H9 (cell line): ENCODE results near the gene PPP1CA. TPM values are rescaled to one million over a fixed set of nuclear protein-coding genes. Genes with fewer than 3 reads are reported as not detected.

ENCODE experiments used
- DNase-seq: peaks from one replicate; pipeline ENCODE4 v3.0.0-alpha.2; 2017
- H2AFZ ChIP-seq: one replicate; pipeline ENCODE4 v1.6.1; 2013; ENCODE audit warnings: mild to moderate bottlenecking, low read length, control low read depth, moderate library complexity
- H2AK5ac ChIP-seq: 2 replicates; pipeline ENCODE4 v1.6.1; 2013; ENCODE audit warnings: low read length, control low read depth, mixed read lengths; ENCODE audit not compliant: insufficient read length
- H2BK120ac ChIP-seq: one replicate; pipeline ENCODE4 v1.6.1; 2013; ENCODE audit warnings: low read depth, mild to moderate bottlenecking, low read length, control low read depth, inconsistent platforms; ENCODE audit not compliant: poor library complexity, severe bottlenecking
- H2BK12ac ChIP-seq: 2 replicates; pipeline ENCODE4 v1.6.1; 2013; ENCODE audit warnings: low read length, control low read depth, mixed read lengths, low read depth; ENCODE audit not compliant: insufficient read length
- H2BK15ac ChIP-seq: 2 replicates; pipeline ENCODE4 v1.6.1; 2013; ENCODE audit warnings: low read depth, low read length, control low read depth
- H2BK20ac ChIP-seq: one replicate; pipeline ENCODE4 v1.6.1; 2013; ENCODE audit warnings: low read depth, mild to moderate bottlenecking, low read length, control low read depth, inconsistent platforms; ENCODE audit not compliant: poor library complexity, severe bottlenecking
- H2BK5ac ChIP-seq: 2 replicates; pipeline ENCODE4 v1.6.1; 2013; ENCODE audit warnings: low read length, control low read depth, mixed read lengths; ENCODE audit not compliant: insufficient read length
- H3K14ac ChIP-seq: 2 replicates; pipeline ENCODE4 v1.6.1; 2013; ENCODE audit warnings: low read length, control low read depth; ENCODE audit not compliant: insufficient read depth
- H3K18ac ChIP-seq: 2 replicates; pipeline ENCODE4 v1.6.1; 2013; ENCODE audit warnings: low read depth, mild to moderate bottlenecking, mixed read lengths, low read length, control low read depth; ENCODE audit not compliant: insufficient read length
- H3K23ac ChIP-seq: 2 replicates; pipeline ENCODE4 v1.6.1; 2013; ENCODE audit warnings: low read length, control low read depth, mixed read lengths, low read depth; ENCODE audit not compliant: insufficient read length
- H3K23me2 ChIP-seq: 2 replicates; pipeline ENCODE4 v1.6.1; 2013; ENCODE audit warnings: low read depth, mild to moderate bottlenecking, mixed read lengths, low read length, control low read depth; ENCODE audit not compliant: insufficient read length, poor library complexity, severe bottlenecking
- H3K27ac ChIP-seq: 2 replicates; pipeline ENCODE4 v1.5.1; 2013; ENCODE audit warnings: low read length, control low read depth, mixed read lengths, low read depth; ENCODE audit not compliant: insufficient read length
- H3K27me3 ChIP-seq: 2 replicates; pipeline ENCODE4 v1.6.1; 2013; ENCODE audit warnings: low read length, control low read depth, inconsistent platforms; ENCODE audit not compliant: insufficient read depth
- H3K4ac ChIP-seq: 2 replicates; pipeline ENCODE4 v1.6.1; 2013; ENCODE audit warnings: low read depth, mild to moderate bottlenecking, control low read depth, inconsistent platforms, low read length, moderate library complexity
- H3K4me1 ChIP-seq: 2 replicates; pipeline ENCODE4 v1.6.1; 2013; ENCODE audit warnings: low read length, control low read depth, inconsistent platforms; ENCODE audit not compliant: insufficient read depth
- H3K4me2 ChIP-seq: 2 replicates; pipeline ENCODE4 v1.6.1; 2013; ENCODE audit warnings: low read length, control low read depth, mixed read lengths; ENCODE audit not compliant: insufficient read length, insufficient read depth
- H3K56ac ChIP-seq: 2 replicates; pipeline ENCODE4 v1.6.1; 2013; ENCODE audit warnings: low read depth, mild to moderate bottlenecking, mixed read lengths, low read length, control low read depth; ENCODE audit not compliant: insufficient read length
- H3K79me1 ChIP-seq: 2 replicates; pipeline ENCODE4 v1.6.1; 2013; ENCODE audit warnings: low read depth, mild to moderate bottlenecking, moderate library complexity, low read length, control low read depth, inconsistent platforms; ENCODE audit not compliant: insufficient read depth, poor library complexity, severe bottlenecking
- H3K79me2 ChIP-seq: 2 replicates; pipeline ENCODE4 v1.6.1; 2013; ENCODE audit warnings: low read length, control low read depth, inconsistent platforms; ENCODE audit not compliant: insufficient read depth
- H3K9ac ChIP-seq: 2 replicates; pipeline ENCODE4 v1.6.1; 2013; ENCODE audit warnings: low read length, control low read depth, mixed read lengths; ENCODE audit not compliant: insufficient read length; ENCODE audit errors: extremely low read depth
- H3K9me3 ChIP-seq: one replicate; pipeline ENCODE4 v1.6.1; 2013; ENCODE audit warnings: low read depth, low read length, inconsistent platforms; ENCODE audit not compliant: control insufficient read depth
- H3T11ph ChIP-seq: one replicate; pipeline ENCODE4 v1.6.1; 2013; ENCODE audit warnings: mild to moderate bottlenecking, low read length, control low read depth, inconsistent platforms
- H4K20me1 ChIP-seq: one replicate; pipeline ENCODE4 v1.6.1; 2013; ENCODE audit not compliant: control insufficient read depth, insufficient read length, insufficient read depth
- H4K5ac ChIP-seq: 2 replicates; pipeline ENCODE4 v1.6.1; 2013; ENCODE audit warnings: low read depth, mild to moderate bottlenecking, mixed read lengths, low read length, control low read depth; ENCODE audit not compliant: insufficient read length
- H4K8ac ChIP-seq: replicated peaks from 2 replicates; pipeline ENCODE4 v1.6.1; 2013; ENCODE audit warnings: low read length, control low read depth, mixed read lengths, low read depth; ENCODE audit not compliant: insufficient read length
- H4K91ac ChIP-seq: 2 replicates; pipeline ENCODE4 v1.6.1; 2013; ENCODE audit warnings: low read depth, mild to moderate bottlenecking, moderate library complexity, mixed read lengths, low read length, control low read depth; ENCODE audit not compliant: insufficient read length
- H3K27ac Mint-ChIP-seq, 3 experiments: 2 replicates in 2 of 3; 3 replicates in 1 of 3; pipeline ENCODE4 v1.8.0; 2020 to 2021; ENCODE audit warnings: mixed read lengths in 3 of 3, mild to moderate bottlenecking in 1 of 3, moderate library complexity in 1 of 3
- H3K27me3 Mint-ChIP-seq: 2 replicates; pipeline ENCODE4 v1.8.0; 2021; ENCODE audit warnings: low read depth, mild to moderate bottlenecking, moderate library complexity, mixed read lengths
- H3K36me3 Mint-ChIP-seq, 3 experiments: 2 replicates in 2 of 3; 3 replicates in 1 of 3; pipeline ENCODE4 v1.8.0; 2020 to 2021; ENCODE audit warnings: low read depth in 3 of 3, mixed read lengths in 3 of 3; ENCODE audit not compliant: insufficient read depth in 1 of 3
- H3K4me1 Mint-ChIP-seq, 2 experiments: 2 replicates each; pipeline ENCODE4 v1.8.0; 2020; ENCODE audit warnings: mixed read lengths in 2 of 2
- H3K4me3 Mint-ChIP-seq, 2 experiments: 2 replicates in 1 of 2; 3 replicates in 1 of 2; pipeline ENCODE4 v1.8.0; 2020 to 2021; ENCODE audit warnings: mild to moderate bottlenecking in 2 of 2, mixed read lengths in 2 of 2, moderate library complexity in 1 of 2
- H3K9me3 Mint-ChIP-seq, 2 experiments: 2 replicates in 1 of 2; 3 replicates in 1 of 2; pipeline ENCODE4 v1.8.0; 2020; ENCODE audit warnings: mild to moderate bottlenecking in 2 of 2, mixed read lengths in 2 of 2, moderate library complexity in 1 of 2
- CTCF ChIP-seq: fragments of 200-600 bp; sonication (generic); conservative IDR thresholded peaks from 3 replicates; pipeline ENCODE4 v1.8.0; 2021; ENCODE audit warnings: antibody characterized with exemption, mild to moderate bottlenecking
- WGBS: extraction: QIAGEN DNeasy Blood & Tissue Kit; methylation state at CpG from one replicate; pipeline ENCODE4 v1.1.7; 2013; ENCODE audit warnings: missing lambda C conversion rate, low lambda C conversion rate, mixed read lengths; ENCODE audit not compliant: insufficient read length; ENCODE audit errors: extremely low coverage; 5-methylcytosine and 5-hydroxymethylcytosine counted together
- total RNA-seq: library from RNA; stranded (reverse); gene quantifications from 2 replicates; pipeline ENCODE4 v1.2.1, GENCODE V29; 2021

PPP1CA gene
- total RNA-seq, 1 experiment from 2014 or later = 205 TPM

- no peak within 1 kb of the TSS for H3K56ac ChIP-seq
- Mint-ChIP-seq H3K27me3 (peaks cover 10% of the 10 kb centered on the region), H3K36me3 (no peaks in the 10 kb centered on the region), H3K4me1 (peaks cover 40 to 51% of the 10 kb centered on the region in 2 experiments), H3K4me3 (peak within 1 kb of the TSS; percentile 90 to 92), H3K9me3 (no peaks in the 10 kb centered on the region), H3K27ac (peak within 1 kb of the TSS; percentile 93 to 99 (median 96))
- H3T11ph ChIP-seq = no peak within 1 kb of the TSS
- H3K27ac ChIP-seq = no peak within 1 kb of the TSS
- peak; percentile 98 for DNase-seq
- H3K9ac ChIP-seq = peak within 1 kb of the TSS; percentile 25
- no peak within 1 kb of the TSS for H4K91ac ChIP-seq
- peak within 1 kb of the TSS; percentile 50 for H2BK5ac ChIP-seq
- H3K4ac ChIP-seq = no peak within 1 kb of the TSS
- peak within 1 kb of the TSS; percentile 76 for H3K4me2 ChIP-seq
- no peaks in the 10 kb centered on the region for H3K79me1 ChIP-seq
- H2AFZ ChIP-seq = no peak within 1 kb of the TSS
- H4K20me1 ChIP-seq = no peaks in the 10 kb centered on the region
- H2BK120ac ChIP-seq = no peak within 1 kb of the TSS
- H3K27me3 ChIP-seq = no peaks in the 10 kb centered on the region
- peak within 1 kb of the TSS; percentile 31 for H2BK12ac ChIP-seq
- H3K23ac ChIP-seq = no peak within 1 kb of the TSS
- no peak within 1 kb of the TSS for H2AK5ac ChIP-seq
- H3K18ac ChIP-seq = peak within 1 kb of the TSS; percentile 77
- no CpG with 5 or more reads among the region's 37 CpGs for WGBS
- no peaks in the 10 kb centered on the region for H3K79me2 ChIP-seq
- H4K5ac ChIP-seq = no peak within 1 kb of the TSS
- H2BK15ac ChIP-seq = 0 out of 2 replicates have a peak within 1 kb of the TSS, but pooled peaks have one; percentile 81
- H2BK20ac ChIP-seq = no peak within 1 kb of the TSS
- peaks cover 14% of the 10 kb centered on the region for H3K23me2 ChIP-seq
- no peak for TF ChIP-seq CTCF
- no peaks in the 10 kb centered on the region for H3K4me1 ChIP-seq
- H3K14ac ChIP-seq = peak within 1 kb of the TSS; percentile 93
- no peak within 1 kb of the TSS for H4K8ac ChIP-seq
- H3K9me3 ChIP-seq = no peaks in the 10 kb centered on the region
These were observed 48.2 kb downstream of the PPP1CA start, which contains the start of gene POLD4 for GRCh38 chr11:67353317-67354074. POLD4 (minus strand) TSS chr11:67353546; CDS start chr11:67353399, 147 bp downstream.
